Measurements from ENCODE around the gene UGT1A3. TPM values are rescaled to one million over a fixed set of nuclear protein-coding genes. Genes with fewer than 3 reads are reported as not detected.
A peak's percentile ranks its signal among the peaks of the same experiment; 100 is the strongest.

Gene UGT1A3
- total RNA-seq, 2 experiments from 2014 or later, result not detected

- no peak overlapping the region for H3K27ac Mint-ChIP-seq
Observed at GRCh38 chr2:233803994-233804393, 75.2 kb downstream of the UGT1A3 start.

GRCh38 chr2:233807215-233807865 is 78.5 kb downstream of the UGT1A3 start:
- CTCF ChIA-PET, result no interaction called here
- Histone ChIP-seq H3K36me3 (ENCODE audit: insufficient read depth, low read length) (no peaks in the 10 kb centered on the region), H3K4me1 (ENCODE audit: insufficient read depth, low read length) (no peaks in the 10 kb centered on the region), H3K27me3 (ENCODE audit: control insufficient read depth in 1 of 2, insufficient read depth in 2 of 2, low read length in 2 of 2) (peaks cover 8 to 12% of the 10 kb centered on the region in 2 experiments), H3K4me3 (ENCODE audit: low read length) (no peak overlapping the region), H3K27ac (ENCODE audit: low read depth in 1 of 2, low read length in 2 of 2) (no peak overlapping the region), H3K9me3 (ENCODE audit: control insufficient read depth in 1 of 2, insufficient read depth in 1 of 2, low read length in 2 of 2) (peaks cover 0 to 5% of the 10 kb centered on the region in 2 experiments)
- POLR2A ChIA-PET, result no interaction called here
- Mint-ChIP-seq H3K36me3 (ENCODE audit: low read depth) (no peaks in the 10 kb centered on the region), H3K27ac (no peak overlapping the region), H3K4me1 (ENCODE audit: low read depth) (no peaks in the 10 kb centered on the region), H3K9me3 (no peaks in the 10 kb centered on the region), H3K27me3 (peaks cover 24% of the 10 kb centered on the region), H3K4me3 (no peak overlapping the region)
- no peak for TF ChIP-seq CTCF (IDR thresholded peaks at IDR 0.05)
- intact Hi-C loops (cut with DNase I, micrococcal nuclease), result no loop called here
- ATAC-seq (ENCODE audit: poor library complexity) (no peak), DNase-seq (peak in 1 of 14 experiments; percentile 2)

More at GRCh38 chr2:233803994-233804393, 75.2 kb downstream of the UGT1A3 start:
- peaks cover 4% of the 10 kb centered on the region for H3K9me3 Mint-ChIP-seq
- ChIA-PET CTCF (no interaction called here), POLR2A (no interaction called here)
- TF ChIP-seq CTCF (IDR thresholded peaks at IDR 0.05), result no peak
- Histone ChIP-seq H3K9me3 (ENCODE audit: control insufficient read depth in 1 of 2, insufficient read depth in 1 of 2, low read length in 2 of 2) (no peaks in the 10 kb centered on the region), H3K27me3 (ENCODE audit: control insufficient read depth in 1 of 2, insufficient read depth in 2 of 2, low read length in 2 of 2) (peaks cover 3 to 12% of the 10 kb centered on the region in 2 experiments), H3K36me3 (ENCODE audit: insufficient read depth, low read length) (no peaks in the 10 kb centered on the region), H3K4me3 (ENCODE audit: low read length) (no peak overlapping the region), H3K27ac (ENCODE audit: low read depth in 1 of 2, low read length in 2 of 2) (no peak overlapping the region), H3K4me1 (ENCODE audit: insufficient read depth, low read length) (no peaks in the 10 kb centered on the region)
- DNase-seq (no peak), ATAC-seq (ENCODE audit: poor library complexity) (no peak)
- intact Hi-C loops (cut with DNase I, micrococcal nuclease), result no loop called here
- H3K27me3 Mint-ChIP-seq, result peaks cover 15% of the 10 kb centered on the region
- H3K36me3 Mint-ChIP-seq (ENCODE audit: low read depth), result no peaks in the 10 kb centered on the region
- no peak overlapping the region for H3K4me3 Mint-ChIP-seq
- H3K4me1 Mint-ChIP-seq (ENCODE audit: low read depth), result no peaks in the 10 kb centered on the region

- ChIA-PET POLR2A (no interaction called here), CTCF (no interaction called here)
- Histone ChIP-seq H3K4me1 (ENCODE audit: insufficient read depth, low read length) (no peaks in the 10 kb centered on the region), H3K27ac (ENCODE audit: low read depth in 1 of 2, low read length in 2 of 2) (no peak overlapping the region), H3K36me3 (ENCODE audit: insufficient read depth, low read length) (no peaks in the 10 kb centered on the region), H3K4me3 (ENCODE audit: low read length) (no peak overlapping the region), H3K27me3 (ENCODE audit: control insufficient read depth in 1 of 2, insufficient read depth in 2 of 2, low read length in 2 of 2) (peaks cover 8 to 12% of the 10 kb centered on the region in 2 experiments), H3K9me3 (ENCODE audit: control insufficient read depth in 1 of 2, insufficient read depth in 1 of 2, low read length in 2 of 2) (peaks cover 0 to 5% of the 10 kb centered on the region in 2 experiments)
- no peak overlapping the region for H3K4me3 Mint-ChIP-seq
- H3K9me3 Mint-ChIP-seq, result no peaks in the 10 kb centered on the region
- ATAC-seq (ENCODE audit: poor library complexity) (no peak), DNase-seq (peak in 2 of 14 experiments; percentile 2 to 12)
- H3K4me1 Mint-ChIP-seq (ENCODE audit: low read depth), result no peaks in the 10 kb centered on the region
- H3K36me3 Mint-ChIP-seq (ENCODE audit: low read depth), result no peaks in the 10 kb centered on the region
- no peak overlapping the region for H3K27ac Mint-ChIP-seq
- intact Hi-C loops (cut with DNase I, micrococcal nuclease), result no loop called here
- peaks cover 20% of the 10 kb centered on the region for H3K27me3 Mint-ChIP-seq
- no peak for TF ChIP-seq CTCF (IDR thresholded peaks at IDR 0.05)
Observed at GRCh38 chr2:233807966-233808935, 79.4 kb downstream of the UGT1A3 start.
